ENCODE measurements around the gene ARHGEF28. TPM values are rescaled to one million over a fixed set of nuclear protein-coding genes. Genes with fewer than 3 reads are reported as not detected.

The ARHGEF28 gene
- total and polyA plus RNA-seq, 2 of the 13 experiments (the other 11 are each of a cell fraction or from before 2014, with no cell fraction given) = 17.4 to 34.1 TPM

DNA sequence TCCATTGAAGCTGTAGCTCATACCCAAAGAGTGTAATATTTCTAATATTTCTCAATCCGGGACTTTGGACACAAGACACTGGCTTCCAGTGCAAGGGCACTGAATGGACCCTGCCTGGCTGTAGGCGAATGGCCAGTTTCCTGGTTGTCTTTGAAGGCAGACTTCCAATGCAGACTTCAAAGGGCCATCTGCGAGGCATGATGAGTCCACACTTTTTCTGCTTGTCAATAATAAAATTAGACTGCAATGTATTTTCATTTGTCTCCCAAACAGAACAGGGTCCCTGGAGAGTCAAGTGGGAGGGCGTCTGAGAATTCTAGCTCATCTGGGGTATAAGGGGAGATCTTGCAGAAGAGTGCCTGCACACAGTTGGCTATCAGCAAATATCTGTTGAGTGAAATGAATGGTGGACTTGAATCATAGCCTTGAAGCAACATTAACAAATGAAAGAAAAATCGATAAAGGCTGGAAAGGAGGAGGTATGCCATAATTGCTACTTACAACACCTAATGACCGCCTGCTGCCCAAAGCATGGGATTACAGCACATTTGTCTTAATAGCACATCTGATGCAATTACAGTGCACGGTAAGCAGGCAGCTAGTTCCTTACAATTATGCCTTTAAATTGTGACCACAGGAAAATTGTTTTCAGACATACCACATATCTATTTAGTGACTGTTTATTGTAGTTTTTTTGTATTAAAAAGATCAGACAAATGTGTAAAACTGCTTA is 137.5 kb downstream of the ARHGEF28 start (continued):
- TF ChIP-seq HDAC1 (CRISPR knock-in tag; IDR thresholded peaks at IDR 0.05) (peak; percentile 63), CHD4 (IDR thresholded peaks at IDR 0.05; ENCODE audit: borderline replicate concordance, low read length) (peak; percentile 81; the same call in 1 of the 2 replicates), FOXO1 (CRISPR knock-in tag; IDR thresholded peaks at IDR 0.05) (peak; percentile 53; the same call in 1 of the 2 replicates), ZNF205 (CRISPR knock-in tag; IDR thresholded peaks at IDR 0.05) (no peak), ZNF12 (CRISPR knock-in tag; IDR thresholded peaks at IDR 0.05) (0 out of 2 replicates have a peak, but pooled peaks have one; percentile 52), ZNF207 (IDR thresholded peaks at IDR 0.05; ENCODE audit: borderline replicate concordance) (no peak), KDM6A (CRISPR knock-in tag; IDR thresholded peaks at IDR 0.05; ENCODE audit: low read depth) (peak; percentile 55; the same call in 1 of the 2 replicates), GABPA (IDR thresholded peaks at IDR 0.05; ENCODE audit: low read depth, low read length) (no peak), GABPA (CRISPR knock-in tag; IDR thresholded peaks at IDR 0.05; ENCODE audit: low read depth) (peak; percentile 42), FOSL1 (CRISPR knock-in tag; IDR thresholded peaks at IDR 0.05; ENCODE audit: borderline replicate concordance) (no peak), FOSL2 (CRISPR knock-in tag; IDR thresholded peaks at IDR 0.05) (peak; percentile 72), HNF4G (IDR thresholded peaks at IDR 0.05; ENCODE audit: borderline replicate concordance, low read depth, low read length) (peak; percentile 70), HNF4G (CRISPR knock-in tag; IDR thresholded peaks at IDR 0.05; ENCODE audit: borderline replicate concordance, low read depth) (peak; percentile 38; the same call in 1 of the 2 replicates), KAT2B (IDR thresholded peaks at IDR 0.05; ENCODE audit: borderline replicate concordance, low read depth, low read length) (0 out of 2 replicates have a peak, but pooled peaks have one; percentile 32), GATAD2A (CRISPR knock-in tag; IDR thresholded peaks at IDR 0.05) (peak; percentile 88), ZNF124 (CRISPR knock-in tag; IDR thresholded peaks at IDR 0.05) (0 out of 2 replicates have a peak, but pooled peaks have one; percentile 30), TCF7L2 (IDR thresholded peaks at IDR 0.05; ENCODE audit: low read depth, low read length) (peak; percentile 49; the same call in 1 of the 2 replicates), SALL1 (CRISPR knock-in tag; IDR thresholded peaks at IDR 0.05) (peak; percentile 97), RARA (CRISPR knock-in tag; IDR thresholded peaks at IDR 0.05) (peak; percentile 59; the same call in 1 of the 2 replicates), XRCC5 (optimal IDR thresholded peaks at IDR 0.05; ENCODE audit: low read length) (peak; percentile 34), SOX13 (IDR thresholded peaks at IDR 0.05) (no peak), SOX13 (CRISPR knock-in tag; conservative IDR thresholded peaks at IDR 0.05 in 1 of 2, IDR thresholded peaks at IDR 0.05 in 1 of 2) (peak in 1 of 2 experiments; percentile 61; a peak in 2 of 4 replicates), TBX2 (CRISPR knock-in tag; IDR thresholded peaks at IDR 0.05; ENCODE audit: borderline replicate concordance) (peak; percentile 18; the same call in 1 of the 2 replicates), CENPX (CRISPR knock-in tag; IDR thresholded peaks at IDR 0.05) (no peak), ZSCAN31 (CRISPR knock-in tag; IDR thresholded peaks at IDR 0.05; ENCODE audit: low read depth) (no peak), NBN (conservative IDR thresholded peaks at IDR 0.05) (no peak)
- TF ChIP-seq, protein P1, sequence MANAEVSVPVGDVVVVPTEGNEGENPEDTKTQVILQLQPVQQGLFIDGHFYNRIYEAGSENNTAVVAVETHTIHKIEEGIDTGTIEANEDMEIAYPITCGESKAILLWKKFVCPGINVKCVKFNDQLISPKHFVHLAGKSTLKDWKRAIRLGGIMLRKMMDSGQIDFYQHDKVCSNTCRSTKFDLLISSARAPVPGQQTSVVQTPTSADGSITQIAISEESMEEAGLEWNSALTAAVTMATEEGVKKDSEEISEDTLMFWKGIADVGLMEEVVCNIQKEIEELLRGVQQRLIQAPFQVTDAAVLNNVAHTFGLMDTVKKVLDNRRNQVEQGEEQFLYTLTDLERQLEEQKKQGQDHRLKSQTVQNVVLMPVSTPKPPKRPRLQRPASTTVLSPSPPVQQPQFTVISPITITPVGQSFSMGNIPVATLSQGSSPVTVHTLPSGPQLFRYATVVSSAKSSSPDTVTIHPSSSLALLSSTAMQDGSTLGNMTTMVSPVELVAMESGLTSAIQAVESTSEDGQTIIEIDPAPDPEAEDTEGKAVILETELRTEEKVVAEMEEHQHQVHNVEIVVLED (CRISPR knock-in tag; IDR thresholded peaks at IDR 0.05; ENCODE audit: borderline replicate concordance) = 0 out of 2 replicates have a peak, but pooled peaks have one; percentile 17
- TF ChIP-seq, protein P2, sequence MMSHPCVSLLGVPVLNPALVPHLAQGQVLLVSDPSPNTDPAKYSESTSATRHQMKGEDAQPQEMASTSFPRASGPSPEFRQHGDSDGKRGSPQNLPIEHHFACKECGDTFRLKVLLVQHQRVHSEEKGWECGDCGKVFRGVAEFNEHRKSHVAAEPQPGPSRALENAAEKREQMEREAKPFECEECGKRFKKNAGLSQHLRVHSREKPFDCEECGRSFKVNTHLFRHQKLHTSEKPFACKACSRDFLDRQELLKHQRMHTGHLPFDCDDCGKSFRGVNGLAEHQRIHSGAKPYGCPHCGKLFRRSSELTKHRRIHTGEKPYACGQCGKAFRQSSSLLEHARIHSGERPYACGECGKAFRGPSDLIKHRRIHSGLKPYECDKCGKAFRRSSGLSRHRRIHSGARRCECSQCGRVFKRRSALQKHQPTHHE (CRISPR knock-in tag; IDR thresholded peaks at IDR 0.05; ENCODE audit: borderline replicate concordance) = no peak
- TF ChIP-seq, protein P3, sequence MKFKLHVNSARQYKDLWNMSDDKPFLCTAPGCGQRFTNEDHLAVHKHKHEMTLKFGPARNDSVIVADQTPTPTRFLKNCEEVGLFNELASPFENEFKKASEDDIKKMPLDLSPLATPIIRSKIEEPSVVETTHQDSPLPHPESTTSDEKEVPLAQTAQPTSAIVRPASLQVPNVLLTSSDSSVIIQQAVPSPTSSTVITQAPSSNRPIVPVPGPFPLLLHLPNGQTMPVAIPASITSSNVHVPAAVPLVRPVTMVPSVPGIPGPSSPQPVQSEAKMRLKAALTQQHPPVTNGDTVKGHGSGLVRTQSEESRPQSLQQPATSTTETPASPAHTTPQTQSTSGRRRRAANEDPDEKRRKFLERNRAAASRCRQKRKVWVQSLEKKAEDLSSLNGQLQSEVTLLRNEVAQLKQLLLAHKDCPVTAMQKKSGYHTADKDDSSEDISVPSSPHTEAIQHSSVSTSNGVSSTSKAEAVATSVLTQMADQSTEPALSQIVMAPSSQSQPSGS (CRISPR knock-in tag; IDR thresholded peaks at IDR 0.05) = 0 out of 2 replicates have a peak, but pooled peaks have one; percentile 19
